HEK293T (cell line): ENCODE results near the gene NXPE3.

Source experiments
- CTCF ChIA-PET: fragments of 350-600 bp; formaldehyde crosslinking; extraction: SDS; loops from one replicate; lab custom pipeline; 2021; ENCODE audit warnings: antibody characterized with exemption, inconsistent platforms; lab: Yijun Ruan, JAX
- POLR2A ChIA-PET: fragments of 350-600 bp; formaldehyde crosslinking; extraction: SDS; loops from one replicate; lab custom pipeline; 2020; ENCODE audit warnings: antibody characterized with exemption, inconsistent platforms; lab: Yijun Ruan, JAX
- DNase-seq: peaks from one replicate; pipeline ENCODE4 v3.0.0; 2012; ENCODE audit warnings: mixed read lengths; ENCODE audit errors: extremely low spot score
- ARNT ChIP-seq: fragments of 450-650 bp; IDR thresholded peaks from 2 replicates; pipeline ENCODE4 v1.6.1; 2017; ENCODE audit warnings: mild to moderate bottlenecking
- BHLHE40 ChIP-seq: fragments of 450-650 bp; IDR thresholded peaks from 2 replicates; pipeline ENCODE4 v1.6.1; 2016; ENCODE audit warnings: mild to moderate bottlenecking, moderate library complexity, borderline replicate concordance
- CTBP1 ChIP-seq: fragments of 450-650 bp; IDR thresholded peaks from 2 replicates; pipeline ENCODE4 v1.6.1; 2016; ENCODE audit warnings: borderline replicate concordance
- ELF4 ChIP-seq: fragments of 450-650 bp; IDR thresholded peaks from 2 replicates; pipeline ENCODE4 v1.6.1; 2017; ENCODE audit warnings: antibody characterized with exemption
- FOXA1 ChIP-seq: fragments of 450-650 bp; IDR thresholded peaks from 2 replicates; pipeline ENCODE4 v1.6.1; 2016; ENCODE audit warnings: mild to moderate bottlenecking
- FOXK2 ChIP-seq: fragments of 450-650 bp; IDR thresholded peaks from 2 replicates; pipeline ENCODE4 v1.6.1; 2016; ENCODE audit warnings: mild to moderate bottlenecking
- FOXM1 ChIP-seq: fragments of 450-650 bp; IDR thresholded peaks from 2 replicates; pipeline ENCODE4 v1.6.1; 2017; ENCODE audit warnings: mild to moderate bottlenecking, borderline replicate concordance
- HDGF ChIP-seq: fragments of 450-650 bp; IDR thresholded peaks from 2 replicates; pipeline ENCODE4 v1.6.1; 2017; ENCODE audit warnings: antibody characterized with exemption, borderline replicate concordance
- L3MBTL2 ChIP-seq: fragments of 450-650 bp; conservative IDR thresholded peaks from 2 replicates; pipeline ENCODE4 v1.6.1; 2016; ENCODE audit warnings: mild to moderate bottlenecking
- LEF1 ChIP-seq: fragments of 450-650 bp; IDR thresholded peaks from 2 replicates; pipeline ENCODE4 v1.6.1; 2017; ENCODE audit warnings: mild to moderate bottlenecking, borderline replicate concordance
- NFRKB ChIP-seq: fragments of 450-650 bp; IDR thresholded peaks from 2 replicates; pipeline ENCODE4 v1.6.1; 2016; ENCODE audit warnings: mild to moderate bottlenecking, moderate library complexity
- PKNOX1 ChIP-seq: fragments of 450-650 bp; IDR thresholded peaks from 2 replicates; pipeline ENCODE4 v1.6.1; 2016
- SP1 ChIP-seq: fragments of 450-650 bp; IDR thresholded peaks from 2 replicates; pipeline ENCODE4 v1.6.1; 2017
- SUZ12 ChIP-seq: fragments of 450-650 bp; IDR thresholded peaks from 2 replicates; pipeline ENCODE4 v1.6.1; 2016; ENCODE audit warnings: mild to moderate bottlenecking
- TARDBP ChIP-seq: fragments of 450-650 bp; IDR thresholded peaks from 2 replicates; pipeline ENCODE4 v1.6.1; 2016
- ZNF384 ChIP-seq: fragments of 450-650 bp; IDR thresholded peaks from 2 replicates; pipeline ENCODE4 v1.6.1; 2016

The NXPE3 gene

DNA sequence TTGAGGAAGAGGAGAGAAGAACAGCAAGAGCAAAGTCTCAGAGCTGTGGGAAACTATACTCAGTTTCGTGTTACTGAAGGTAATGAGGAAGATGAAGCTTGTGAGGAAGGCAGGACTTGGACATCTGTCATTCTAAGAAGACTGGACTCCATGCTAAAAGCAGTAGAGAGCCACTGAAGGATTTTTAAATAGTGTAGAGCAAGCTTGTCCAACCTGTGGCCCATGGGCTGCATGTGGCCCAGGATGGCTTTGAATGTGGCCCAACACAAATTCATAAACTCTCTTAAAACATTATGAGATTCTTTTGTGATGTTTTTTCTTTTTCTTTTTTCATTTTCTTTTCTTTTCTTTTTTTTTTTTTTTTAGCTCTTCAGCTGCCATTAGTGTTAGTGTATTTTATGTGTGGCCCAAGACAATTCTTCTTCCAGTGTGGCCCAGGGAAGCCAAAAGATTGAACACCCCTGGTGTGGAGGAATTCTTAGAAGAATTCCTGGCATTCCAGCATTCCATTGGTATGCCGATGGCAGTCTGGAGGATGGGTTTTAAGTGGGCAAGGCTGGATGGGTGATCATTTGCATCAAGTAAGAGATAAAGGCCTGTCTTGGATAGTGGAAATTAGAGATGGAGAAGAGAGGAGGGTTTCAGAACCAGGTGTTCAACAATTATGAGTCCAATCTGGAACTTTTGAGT, 63.4 kb downstream of the NXPE3 start:
- DNase-seq, result no peak
- POLR2A ChIA-PET, result no interaction called here
- CTCF ChIA-PET, result interaction anchor here (0.6 to 0.7 kb wide), 5 partner anchors 19 to 396 kb away, joined by 3 to 5 read pairs (median 3); partner anchors contain the start of gene ZBTB11
- TF ChIP-seq SP1 (no peak), PKNOX1 (no peak), TARDBP (no peak), ELF4 (no peak), FOXA1 (no peak), FOXK2 (no peak), NFRKB (no peak), ZNF384 (no peak), L3MBTL2 (no peak), CTBP1 (no peak), ARNT (no peak), FOXM1 (no peak), HDGF (no peak)

DNA sequence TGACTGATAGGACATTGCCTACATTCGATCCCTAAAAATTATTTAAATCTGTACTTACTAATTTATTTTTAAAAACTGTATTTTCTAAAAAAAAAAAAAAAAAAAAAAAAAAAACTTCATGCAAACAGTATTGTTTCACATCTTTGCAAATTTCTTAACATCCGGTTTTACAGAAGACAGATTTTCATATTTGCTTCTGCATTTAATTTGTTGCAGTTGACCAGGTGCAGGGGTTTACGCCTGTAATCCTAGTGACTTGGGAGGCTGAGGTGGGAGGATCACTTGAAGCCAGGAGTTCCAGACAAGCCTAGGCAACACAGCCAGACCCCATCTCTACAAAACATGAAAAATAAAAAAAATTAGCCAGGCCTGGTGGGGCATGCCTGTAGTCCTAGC, 63.9 kb downstream of the NXPE3 start:
- TF ChIP-seq BHLHE40 (no peak), LEF1 (no peak)
- ChIA-PET CTCF (interaction anchor here (0.6 to 0.7 kb wide), 5 partner anchors 20 to 396 kb away, joined by 3 to 5 read pairs (median 3); partner anchors contain the start of gene ZBTB11), POLR2A (no interaction called here)
- no peak for DNase-seq

DNA sequence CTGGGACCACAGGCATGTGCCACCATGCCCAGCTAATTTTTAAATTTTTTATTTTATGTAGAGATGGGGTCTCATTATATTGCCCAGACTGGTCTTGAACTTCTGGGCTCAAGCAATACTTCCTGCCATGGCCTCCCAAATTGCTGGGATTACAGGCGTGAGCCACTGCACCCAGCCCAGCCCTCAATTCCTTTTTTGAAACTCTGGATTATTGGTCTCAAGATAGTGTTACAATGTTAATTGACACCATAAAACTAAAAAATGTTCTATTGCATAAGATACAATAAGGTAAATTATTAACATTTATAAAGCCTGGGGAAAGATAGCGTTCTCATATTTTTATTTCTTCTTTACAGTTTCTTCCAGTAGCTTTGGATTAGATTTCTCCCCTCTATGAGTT, 66.4 kb downstream of the NXPE3 start:
- no peak for TF ChIP-seq FOXA1
- no peak for TF ChIP-seq LEF1
- TF ChIP-seq BHLHE40, result no peak
- TF ChIP-seq L3MBTL2, result no peak
- no peak for TF ChIP-seq ELF4
- POLR2A ChIA-PET, result no interaction called here
- no peak for DNase-seq
- CTCF ChIA-PET, result no interaction called here

DNA sequence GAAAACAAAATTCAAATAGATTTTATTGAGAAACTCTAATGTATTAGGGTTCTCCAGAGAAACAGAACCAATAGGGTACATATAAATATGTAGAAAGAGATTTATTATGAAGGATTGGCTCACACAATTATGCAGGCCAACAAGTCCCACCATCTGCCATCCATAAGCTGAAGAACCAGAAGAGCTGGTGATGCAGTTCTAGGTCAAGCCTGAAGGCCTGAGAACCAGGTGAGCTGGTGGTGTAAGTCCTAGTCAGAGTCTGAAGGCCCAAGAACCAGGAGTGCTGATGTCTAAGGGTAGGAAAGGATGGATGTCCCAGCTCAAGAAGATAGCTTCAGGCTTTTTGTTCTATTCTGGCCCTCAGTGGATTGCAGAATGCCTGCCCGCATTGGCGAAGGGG, 67.7 kb downstream of the NXPE3 start:
- DNase-seq, result no peak
- TF ChIP-seq SUZ12, result no peak
- no peak for TF ChIP-seq FOXK2
- no peak for TF ChIP-seq TARDBP
- TF ChIP-seq CTBP1, result no peak
- TF ChIP-seq ELF4, result no peak
- TF ChIP-seq PKNOX1, result no peak
- no peak for TF ChIP-seq FOXM1
- no peak for TF ChIP-seq FOXA1
- TF ChIP-seq L3MBTL2, result no peak
- TF ChIP-seq SP1, result no peak
- TF ChIP-seq LEF1, result no peak
- no peak for TF ChIP-seq HDGF
- no peak for TF ChIP-seq NFRKB
- TF ChIP-seq ARNT, result no peak
- TF ChIP-seq BHLHE40, result no peak
- TF ChIP-seq ZNF384, result no peak
- ChIA-PET CTCF (no interaction called here), POLR2A (no interaction called here)

- ChIA-PET POLR2A (no interaction called here), CTCF (no interaction called here)
- TF ChIP-seq LEF1 (no peak), L3MBTL2 (no peak), NFRKB (no peak), ZNF384 (no peak)
- DNase-seq, result no peak
Observed at GRCh38 chr3:101847328-101847727, 68.3 kb downstream of the NXPE3 start.

GRCh38 chr3:101848326-101848725, 69.3 kb downstream of the NXPE3 start:
- CTCF ChIA-PET, result no interaction called here
- TF ChIP-seq FOXK2 (no peak), SUZ12 (no peak), CTBP1 (no peak), SP1 (no peak), PKNOX1 (no peak), L3MBTL2 (no peak), FOXM1 (no peak), LEF1 (no peak), HDGF (no peak), ZNF384 (no peak), BHLHE40 (no peak), NFRKB (no peak), ARNT (no peak), TARDBP (no peak), ELF4 (no peak), FOXA1 (no peak)
- no peak for DNase-seq
- POLR2A ChIA-PET, result interaction anchor here (1.2 to 2.2 kb wide), 8 partner anchors 9 to 315 kb away, joined by 4 to 17 read pairs (median 8); no protein-coding TSS in a partner anchor
